Endothelial cell of umbilical vein (primary cell): Measurements from ENCODE around the gene NUDT17. TPM values are rescaled to one million over a fixed set of nuclear protein-coding genes. Genes with fewer than 3 reads are reported as not detected.

ENCODE experiments used
- BruUV-seq: library from RNA; stranded (reverse); fragments of 400-500 nt; replicated peaks from 2 replicates; lab custom pipeline; 2021; lab: Mats Ljungman, UMichigan
- CTCF ChIA-PET: fragments of 300-600, 350-600 bp; sonication (Branson Sonifier 250); formaldehyde crosslinking; loops from one replicate; lab custom pipeline; 2021; ENCODE audit warnings: antibody characterized with exemption, inconsistent platforms; lab: Charles Lee
- POLR2A ChIA-PET: fragments of 300-600, 350-600 bp; sonication (Branson Sonifier 250); formaldehyde crosslinking; loops from one replicate; lab custom pipeline; 2021; ENCODE audit warnings: antibody characterized with exemption, inconsistent platforms; lab: Charles Lee
- DNase-seq: peaks from one replicate; pipeline ENCODE4 v3.0.0-alpha.2; 2011; ENCODE audit warnings: low read depth, low spot score
- FAIRE-seq: peaks from 2 replicates; lab custom pipeline; 2011; peaks lifted over from hg19 to GRCh38; lab: Jason Lieb, UNC
- H2AFZ ChIP-seq: 2 replicates; pipeline ENCODE4 v1.6.0; 2012; ENCODE audit warnings: low read depth, low read length, control low read depth, inconsistent platforms
- H3K27ac ChIP-seq: 2 replicates; pipeline ENCODE4 v1.5.1; 2011; ENCODE audit warnings: low read depth, mild to moderate bottlenecking, control low read depth, low read length, moderate library complexity; ENCODE audit not compliant: insufficient read depth
- H3K27me3 ChIP-seq, 2 experiments: 2 replicates each; pipeline versions ENCODE4 v1.6.0 to v1.6.1; 2011; ENCODE audit warnings: low read length in 2 of 2, mixed read lengths in 1 of 2; ENCODE audit not compliant: control insufficient read depth in 2 of 2, insufficient read depth in 2 of 2
- H3K36me3 ChIP-seq, 2 experiments: 2 replicates in 1 of 2; 3 replicates in 1 of 2; pipeline ENCODE4 v1.5.1; 2011; ENCODE audit warnings: low read length in 2 of 2, mild to moderate bottlenecking in 1 of 2, moderate library complexity in 1 of 2; ENCODE audit not compliant: control insufficient read depth in 2 of 2, insufficient read depth in 2 of 2; ENCODE audit errors: extremely low read depth in 1 of 2
- H3K4me1 ChIP-seq: 3 replicates; pipeline ENCODE4 v1.5.1; 2011; ENCODE audit warnings: mild to moderate bottlenecking, low read length; ENCODE audit not compliant: control insufficient read depth, insufficient read depth; ENCODE audit errors: extremely low read depth
- H3K4me2 ChIP-seq: 2 replicates; pipeline ENCODE4 v1.6.1; 2011; ENCODE audit warnings: low read length, control low read depth, mixed read lengths; ENCODE audit not compliant: insufficient read depth
- H3K4me3 ChIP-seq, 3 experiments: fragments of 200-600 bp in 1 of 3; sonication (generic), shearing (Covaris generic) in 1 of 3; replicated peaks in 1 of 3; 2 replicates each; pipeline ENCODE4 v1.5.1; 2011 to 2016; ENCODE audit warnings: control low read depth in 3 of 3, low read length in 3 of 3, mild to moderate bottlenecking in 2 of 3, inconsistent platforms in 1 of 3, low read depth in 1 of 3, moderate library complexity in 1 of 3; ENCODE audit not compliant: insufficient read depth in 1 of 3
- H3K79me2 ChIP-seq: 2 replicates; pipeline ENCODE4 v1.6.0; 2012; ENCODE audit warnings: low read length, inconsistent platforms; ENCODE audit not compliant: control insufficient read depth, insufficient read depth
- H3K9ac ChIP-seq: replicated peaks from 2 replicates; pipeline ENCODE3; 2011; ENCODE audit warnings: low read length, control low read depth; ENCODE audit not compliant: insufficient read depth; ENCODE audit errors: extremely low read depth
- H3K9me1 ChIP-seq: replicated peaks from 3 replicates; pipeline ENCODE4 v1.6.0; 2011; ENCODE audit warnings: mild to moderate bottlenecking, low read length; ENCODE audit not compliant: control insufficient read depth, insufficient read depth; ENCODE audit errors: extremely low read depth
- H3K9me3 ChIP-seq: replicated peaks from 2 replicates; pipeline ENCODE4 v1.5.1; 2012; ENCODE audit warnings: low read length, inconsistent platforms; ENCODE audit not compliant: control insufficient read depth, insufficient read depth
- H4K20me1 ChIP-seq: replicated peaks from 2 replicates; pipeline ENCODE3; 2011; ENCODE audit warnings: mild to moderate bottlenecking, low read length; ENCODE audit not compliant: control insufficient read depth, insufficient read depth; ENCODE audit errors: extremely low read depth
- FOS ChIP-seq: IDR thresholded peaks from 2 replicates; pipeline ENCODE4 v1.6.1; 2011; ENCODE audit warnings: mild to moderate bottlenecking, low read length, moderate library complexity, borderline replicate concordance; ENCODE audit not compliant: insufficient read depth
- GATA2 ChIP-seq: IDR thresholded peaks from 2 replicates; pipeline ENCODE4 v1.7.0; 2011; ENCODE audit warnings: low read depth, mild to moderate bottlenecking, moderate library complexity, mixed read lengths, low read length; ENCODE audit not compliant: insufficient read length, insufficient read depth
- MYC ChIP-seq: IDR thresholded peaks from one replicate; pipeline ENCODE4 v1.6.1; 2011; ENCODE audit warnings: mild to moderate bottlenecking, low read depth, low read length
- POLR2A ChIP-seq: IDR thresholded peaks from 2 replicates; pipeline ENCODE4 v1.6.1; 2012; ENCODE audit warnings: low read depth, mild to moderate bottlenecking, control low read depth, low read length
- POLR2AphosphoS5 ChIP-seq: IDR thresholded peaks from 2 replicates; pipeline ENCODE4 v1.6.1; 2012; ENCODE audit warnings: low read depth, mild to moderate bottlenecking, control low read depth, low read length, moderate library complexity; ENCODE audit not compliant: insufficient read depth
- dilution Hi-C: fragments of 300-500 bp; cut with MboI; formaldehyde crosslinking; loops from one replicate; pipeline ENCODE4 v1.15.0; 2019; ENCODE audit warnings: low sequenced_read_pairs; ENCODE audit not compliant: extremely low pct_ligation_motif_present
- intact Hi-C: fragments of 100-400 bp; cut with micrococcal nuclease; formaldehyde crosslinking; loops from one replicate; pipeline ENCODE4 v1.10.0; 2022
- polyA plus RNA-seq, 4 experiments: library from polyadenylated mRNA; depleted of rRNA in 3 of 4; stranded (reverse) in 3 of 4; unstranded in 1 of 4; fragments of >200 nt; gene quantifications; 2 replicates each; pipeline versions ENCODE4 v1.2.1 to v1.2.3, GENCODE V29; 2011 to 2012; ENCODE audit warnings: missing spikeins in 1 of 4
- total RNA-seq: library from RNA; stranded (reverse); gene quantifications from 2 replicates; pipeline ENCODE4 v1.2.3, GENCODE V29; 2021
- TF ChIP-seq, protein P1 (sequence below): IDR thresholded peaks from 2 replicates; pipeline ENCODE4 v1.6.1; 2011; ENCODE audit not compliant: insufficient read depth, insufficient read length

The NUDT17 gene
- total and polyA plus RNA-seq, 2 donors (not counting 3 experiments of a cell fraction or from before 2014, with no cell fraction given): 3.6 to 9.0 TPM

- dilution Hi-C loops: no loop called here
- H3K4me3 ChIP-seq: peak within 1 kb of the TSS; percentile 64 to 78 (median 71)
- H4K20me1 ChIP-seq: no peaks in the 10 kb centered on the region
- intact Hi-C loops: loop anchor here (1.0 to 2.0 kb wide), 6 partner anchors 10 to 98 kb away; partner anchors contain the start of genes ANKRD35, NUDT17 and PEX11B
- TF ChIP-seq, protein P1, sequence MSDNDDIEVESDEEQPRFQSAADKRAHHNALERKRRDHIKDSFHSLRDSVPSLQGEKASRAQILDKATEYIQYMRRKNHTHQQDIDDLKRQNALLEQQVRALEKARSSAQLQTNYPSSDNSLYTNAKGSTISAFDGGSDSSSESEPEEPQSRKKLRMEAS: no peak
- TF ChIP-seq MYC: no peak
- TF ChIP-seq FOS: no peak
- no peak for TF ChIP-seq GATA2
- no peak for TF ChIP-seq POLR2A
- TF ChIP-seq POLR2AphosphoS5: no peak
- peak within 1 kb of the TSS; percentile 68 for H3K9ac ChIP-seq
- peak within 1 kb of the TSS; percentile 89 for H2AFZ ChIP-seq
- H3K4me1 ChIP-seq: peaks cover 7% of the 10 kb centered on the region
- peaks cover 16% of the 10 kb centered on the region for H3K79me2 ChIP-seq
- BruUV-seq: no TSS peak
- peaks cover 10 to 23% of the 10 kb centered on the region in 2 experiments for H3K36me3 ChIP-seq
- DNase-seq (peak; percentile 97), FAIRE-seq (peak; percentile 96)
- H3K27ac ChIP-seq: peak within 1 kb of the TSS; percentile 43
- ChIA-PET CTCF (interaction anchor here (0.6 to 6.1 kb wide), 22 partner anchors 12 to 178 kb away, joined by 3 to 154 read pairs (median 5); partner anchors contain the start of genes ANKRD34A, ANKRD35, ITGA10 and NUDT17), POLR2A (interaction anchor here (0.9 to 2.5 kb wide), 14 partner anchors 9 to 192 kb away, joined by 3 to 28 read pairs (median 5); partner anchors contain the start of genes ANKRD34A, ANKRD35, LIX1L and NUDT17)
- H3K4me2 ChIP-seq: peak within 1 kb of the TSS; percentile 53
- H3K9me3 ChIP-seq: no peaks in the 10 kb centered on the region
- peaks cover 2 to 4% of the 10 kb centered on the region in 2 experiments for H3K27me3 ChIP-seq
- no peaks in the 10 kb centered on the region for H3K9me1 ChIP-seq
Observed at GRCh38 chr1:145858901-145859490, 13.6 kb downstream of the NUDT17 start, which contains the start of gene PIAS3. PIAS3 (minus strand) TSS chr1:145859081; CDS start chr1:145858990, 91 bp downstream.
